K562 (cell line): ENCODE measurements around the gene CLEC18A. TPM values are rescaled to one million over a fixed set of nuclear protein-coding genes. Genes with fewer than 3 reads are reported as not detected.

Experiments used
- BMI1 ChIP-seq: fragments of 150-350 bp; IDR thresholded peaks from 2 replicates; pipeline ENCODE4 v1.6.1; 2014; ENCODE audit warnings: low read length
- CAMTA2 ChIP-seq: fragments of 250-450 bp; sonication (Bioruptor Pico); conservative IDR thresholded peaks from 2 replicates; pipeline ENCODE4 v1.5.1; 2022
- CSDE1 ChIP-seq, 2 experiments: fragments of 450-650 bp; IDR thresholded peaks; 2 replicates each; pipeline ENCODE4 v1.6.1; 2016; ENCODE audit warnings: mild to moderate bottlenecking in 1 of 2
- HMG20B ChIP-seq: fragments of 250-450 bp; sonication (Bioruptor Pico); IDR thresholded peaks from 2 replicates; pipeline ENCODE4 v1.5.0; 2021; ENCODE audit warnings: mild to moderate bottlenecking
- IRF2 ChIP-seq: sonication (generic); formaldehyde crosslinking; IDR thresholded peaks from 2 replicates; pipeline ENCODE4 v1.8.1; 2022; ENCODE audit warnings: mild to moderate bottlenecking, missing genetic modification reagents
- PCBP2 ChIP-seq: fragments of 200-400 bp; formaldehyde crosslinking; IDR thresholded peaks from 2 replicates; pipeline ENCODE4 v1.6.1; 2018; ENCODE audit warnings: low read length, low read depth, mild to moderate bottlenecking, moderate library complexity; ENCODE audit not compliant: poor library complexity, severe bottlenecking
- SIRT6 ChIP-seq: IDR thresholded peaks from one replicate; pipeline ENCODE4 v1.6.1; 2012; ENCODE audit warnings: low read depth, mild to moderate bottlenecking, control low read depth, inconsistent platforms, low read length, moderate library complexity
- TSC22D4 ChIP-seq: fragments of 450-650 bp; IDR thresholded peaks from 2 replicates; pipeline ENCODE4 v1.6.1; 2016; ENCODE audit warnings: missing genetic modification characterization, missing biosample characterization, control low read depth
- ZC3H11A ChIP-seq: IDR thresholded peaks from 2 replicates; pipeline ENCODE4 v1.6.1; 2012; ENCODE audit warnings: low read depth, low read length, improper control_type of control experiment
- ZNF140 ChIP-seq: fragments of 250-450 bp; sonication (Bioruptor Pico); IDR thresholded peaks from 2 replicates; pipeline ENCODE4 v1.8.0; 2021; ENCODE audit warnings: moderate library complexity, mild to moderate bottlenecking, inconsistent platforms
- ZNF282 ChIP-seq: sonication (generic); formaldehyde crosslinking; IDR thresholded peaks from 2 replicates; pipeline ENCODE4 v1.8.1; 2023; ENCODE audit warnings: missing genetic modification reagents
- polyA plus RNA-seq, 8 experiments: library from polyadenylated mRNA; depleted of rRNA in 4 of 8; stranded (reverse) in 5 of 8; unstranded in 3 of 8; fragments of >200 nt; fragmentation: Nextera tagmentation in 2 of 8; fragmentation: Illumina TruSeq in 1 of 8; extraction: Ambion mirVana in 2 of 8; extraction: Trizol in 1 of 8; gene quantifications; 2 replicates each; pipeline versions ENCODE4 v1.2.1 to v1.2.3, GENCODE V29; 2011 to 2014; ENCODE audit warnings: inconsistent platforms in 1 of 8, missing spikeins in 1 of 8
- total RNA-seq, 7 experiments: library from RNA; depleted of rRNA in 6 of 7; stranded (reverse); fragments of >200 nt in 6 of 7; fragmentation: Illumina TruSeq in 2 of 7; extraction: Trizol in 2 of 7; gene quantifications; 2 replicates each; pipeline versions ENCODE4 v1.2.1 to v1.2.3, GENCODE V29; 2011 to 2021; ENCODE audit warnings: low replicate concordance in 1 of 7
- TF ChIP-seq, protein P1 (sequence below): fragments of 450-650 bp; formaldehyde crosslinking; IDR thresholded peaks from 2 replicates; pipeline ENCODE4 v1.4.0; 2022; ENCODE audit warnings: missing genetic modification characterization
- TF ChIP-seq, protein P2 (sequence below), 3 experiments: fragments of 200-800 bp in 1 of 3; sonication (Bioruptor generic) in 1 of 3; sonication (generic) in 1 of 3; formaldehyde crosslinking in 1 of 3; IDR thresholded peaks; 2 replicates each; pipeline versions ENCODE4 v1.6.1 to v1.8.0; 2016 to 2022; ENCODE audit warnings: mild to moderate bottlenecking in 2 of 3, missing compliant biosample characterization in 2 of 3, missing genetic modification characterization in 2 of 3, missing genetic modification reagents in 1 of 3
- TF ChIP-seq, protein P3 (sequence below): fragments of 450-650 bp; IDR thresholded peaks from 2 replicates; pipeline ENCODE4 v1.6.1; 2016; ENCODE audit warnings: mild to moderate bottlenecking
- TF ChIP-seq, protein P4 (sequence below): sonication (generic); formaldehyde crosslinking; IDR thresholded peaks from 2 replicates; pipeline ENCODE4 v1.8.1; 2022; ENCODE audit warnings: missing genetic modification reagents

Gene CLEC18A
- total and polyA plus RNA-seq, 9 of the 15 experiments (the other 6 are each of a cell fraction or from before 2014, with no cell fraction given): 0.08 to 0.33 (median 0.23) TPM; not detected in 2

DNA sequence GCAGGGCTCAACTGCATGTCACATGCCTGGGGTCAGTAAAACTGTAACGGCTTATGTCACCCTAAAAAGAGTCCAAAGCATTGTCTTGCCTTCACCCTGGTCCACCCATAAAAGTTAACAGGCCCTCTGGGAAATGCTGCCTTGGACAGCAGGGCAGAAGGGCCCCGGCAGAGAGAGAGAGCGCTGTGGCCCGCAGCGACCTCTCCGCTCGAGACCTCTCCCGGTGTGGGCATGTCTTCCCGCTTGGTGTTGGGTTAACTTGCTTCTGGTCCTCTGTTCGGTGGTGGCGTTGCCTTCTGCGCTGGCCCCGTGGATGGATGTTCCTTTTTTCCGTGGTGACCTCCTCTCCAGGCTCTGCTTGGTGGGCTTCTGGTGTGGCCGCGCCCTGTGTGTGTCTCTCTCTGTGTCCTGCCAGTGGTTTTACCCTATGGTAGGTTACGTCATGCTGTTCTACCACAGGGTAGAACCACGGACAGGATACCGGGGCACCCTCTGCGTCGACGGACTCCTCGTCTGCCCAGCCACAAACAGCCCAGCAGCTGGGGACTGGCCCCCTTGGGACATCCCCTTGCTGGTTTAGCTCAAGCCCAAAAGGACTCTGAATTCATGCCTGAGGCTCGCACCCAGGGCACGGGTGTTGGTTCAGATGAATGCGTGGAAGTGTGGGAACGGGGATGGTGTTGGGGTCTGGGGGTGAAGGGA lies 18.3 kb upstream of the CLEC18A start (continued):
- TF ChIP-seq, protein P1, sequence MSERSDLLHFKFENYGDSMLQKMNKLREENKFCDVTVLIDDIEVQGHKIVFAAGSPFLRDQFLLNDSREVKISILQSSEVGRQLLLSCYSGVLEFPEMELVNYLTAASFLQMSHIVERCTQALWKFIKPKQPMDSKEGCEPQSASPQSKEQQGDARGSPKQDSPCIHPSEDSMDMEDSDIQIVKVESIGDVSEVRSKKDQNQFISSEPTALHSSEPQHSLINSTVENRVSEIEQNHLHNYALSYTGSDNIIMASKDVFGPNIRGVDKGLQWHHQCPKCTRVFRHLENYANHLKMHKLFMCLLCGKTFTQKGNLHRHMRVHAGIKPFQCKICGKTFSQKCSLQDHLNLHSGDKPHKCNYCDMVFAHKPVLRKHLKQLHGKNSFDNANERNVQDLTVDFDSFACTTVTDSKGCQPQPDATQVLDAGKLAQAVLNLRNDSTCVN: no peak
- TF ChIP-seq IRF2 (no peak), BMI1 (no peak), TSC22D4 (tag) (no peak), ZC3H11A (no peak), CSDE1 (IDR thresholded peaks at IDR 0.05) (no peak), ZNF140 (CRISPR knock-in tag) (no peak), HMG20B (CRISPR knock-in tag) (no peak), SIRT6 (no peak), CAMTA2 (no peak), PCBP2 (no peak), ZNF282 (CRISPR knock-in tag) (no peak)
- TF ChIP-seq, protein P2, sequence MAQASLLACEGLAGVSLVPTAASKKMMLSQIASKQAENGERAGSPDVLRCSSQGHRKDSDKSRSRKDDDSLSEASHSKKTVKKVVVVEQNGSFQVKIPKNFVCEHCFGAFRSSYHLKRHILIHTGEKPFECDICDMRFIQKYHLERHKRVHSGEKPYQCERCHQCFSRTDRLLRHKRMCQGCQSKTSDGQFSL (CRISPR knock-in tag; IDR thresholded peaks at IDR 0.05): no peak
- TF ChIP-seq, protein P2 (tag; IDR thresholded peaks at IDR 0.05): no peak
- TF ChIP-seq, protein P3, sequence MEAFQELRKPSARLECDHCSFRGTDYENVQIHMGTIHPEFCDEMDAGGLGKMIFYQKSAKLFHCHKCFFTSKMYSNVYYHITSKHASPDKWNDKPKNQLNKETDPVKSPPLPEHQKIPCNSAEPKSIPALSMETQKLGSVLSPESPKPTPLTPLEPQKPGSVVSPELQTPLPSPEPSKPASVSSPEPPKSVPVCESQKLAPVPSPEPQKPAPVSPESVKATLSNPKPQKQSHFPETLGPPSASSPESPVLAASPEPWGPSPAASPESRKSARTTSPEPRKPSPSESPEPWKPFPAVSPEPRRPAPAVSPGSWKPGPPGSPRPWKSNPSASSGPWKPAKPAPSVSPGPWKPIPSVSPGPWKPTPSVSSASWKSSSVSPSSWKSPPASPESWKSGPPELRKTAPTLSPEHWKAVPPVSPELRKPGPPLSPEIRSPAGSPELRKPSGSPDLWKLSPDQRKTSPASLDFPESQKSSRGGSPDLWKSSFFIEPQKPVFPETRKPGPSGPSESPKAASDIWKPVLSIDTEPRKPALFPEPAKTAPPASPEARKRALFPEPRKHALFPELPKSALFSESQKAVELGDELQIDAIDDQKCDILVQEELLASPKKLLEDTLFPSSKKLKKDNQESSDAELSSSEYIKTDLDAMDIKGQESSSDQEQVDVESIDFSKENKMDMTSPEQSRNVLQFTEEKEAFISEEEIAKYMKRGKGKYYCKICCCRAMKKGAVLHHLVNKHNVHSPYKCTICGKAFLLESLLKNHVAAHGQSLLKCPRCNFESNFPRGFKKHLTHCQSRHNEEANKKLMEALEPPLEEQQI: no peak
- TF ChIP-seq, protein P4, sequence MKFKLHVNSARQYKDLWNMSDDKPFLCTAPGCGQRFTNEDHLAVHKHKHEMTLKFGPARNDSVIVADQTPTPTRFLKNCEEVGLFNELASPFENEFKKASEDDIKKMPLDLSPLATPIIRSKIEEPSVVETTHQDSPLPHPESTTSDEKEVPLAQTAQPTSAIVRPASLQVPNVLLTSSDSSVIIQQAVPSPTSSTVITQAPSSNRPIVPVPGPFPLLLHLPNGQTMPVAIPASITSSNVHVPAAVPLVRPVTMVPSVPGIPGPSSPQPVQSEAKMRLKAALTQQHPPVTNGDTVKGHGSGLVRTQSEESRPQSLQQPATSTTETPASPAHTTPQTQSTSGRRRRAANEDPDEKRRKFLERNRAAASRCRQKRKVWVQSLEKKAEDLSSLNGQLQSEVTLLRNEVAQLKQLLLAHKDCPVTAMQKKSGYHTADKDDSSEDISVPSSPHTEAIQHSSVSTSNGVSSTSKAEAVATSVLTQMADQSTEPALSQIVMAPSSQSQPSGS (CRISPR knock-in tag): no peak
